ENCODE measurements around the gene CCL26.
"Not testable (repeated sequence)": the region's sequence is repeated elsewhere in the genome, so short reads cannot be mapped to it uniquely, and the experiment has no call there.

The CCL26 gene

DNA sequence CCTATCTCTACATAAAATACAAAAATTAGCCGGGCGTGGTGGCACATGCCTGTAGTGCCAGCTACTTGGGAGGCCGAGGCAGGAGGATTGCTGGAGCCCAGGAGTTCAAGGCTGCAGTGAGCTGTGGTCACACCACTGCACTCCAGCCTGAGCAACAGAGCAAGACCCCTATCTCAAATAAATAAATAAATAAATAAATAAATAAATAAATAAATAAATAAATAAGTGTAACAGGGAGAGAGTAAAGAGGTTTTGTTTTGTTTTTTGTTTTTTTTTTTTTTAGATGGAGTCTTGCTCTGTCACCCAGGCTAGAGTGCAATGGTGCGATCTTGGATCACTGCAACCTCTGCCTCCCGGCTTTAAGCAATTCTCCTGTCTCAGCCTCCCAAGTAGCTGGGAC is 20.6 kb upstream of the CCL26 start:
- DNase-seq (ENCODE audit: low read depth): not testable (repeated sequence)

DNA sequence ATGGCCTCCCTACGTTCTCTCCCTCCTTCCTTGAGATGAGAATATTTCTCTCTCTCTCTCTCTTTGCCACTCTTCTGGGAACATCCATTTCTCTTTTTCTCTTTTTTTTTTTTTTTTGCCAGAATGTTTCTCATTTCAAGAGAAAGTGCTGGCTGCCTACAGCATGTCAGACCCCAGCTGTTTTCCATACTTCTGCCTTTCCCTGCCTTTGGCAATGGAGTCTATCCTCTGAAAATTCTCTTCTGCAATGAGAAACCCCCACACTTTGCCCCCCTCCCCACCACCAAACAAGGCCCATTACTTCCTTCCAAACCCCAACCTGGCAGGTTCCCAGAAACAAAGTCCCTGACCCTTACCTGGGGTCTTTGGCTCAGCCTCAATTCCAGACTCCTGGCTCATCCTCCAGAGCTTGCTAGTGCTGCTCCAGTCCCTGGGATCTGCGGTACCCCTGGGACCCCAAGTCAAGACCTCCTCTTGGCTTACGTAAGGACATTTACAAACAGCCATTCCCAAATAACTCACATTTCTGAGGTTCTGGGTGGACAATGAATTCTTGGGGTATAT is 17.4 kb upstream of the CCL26 start:
- no peak for DNase-seq (ENCODE audit: low read depth)

DNA sequence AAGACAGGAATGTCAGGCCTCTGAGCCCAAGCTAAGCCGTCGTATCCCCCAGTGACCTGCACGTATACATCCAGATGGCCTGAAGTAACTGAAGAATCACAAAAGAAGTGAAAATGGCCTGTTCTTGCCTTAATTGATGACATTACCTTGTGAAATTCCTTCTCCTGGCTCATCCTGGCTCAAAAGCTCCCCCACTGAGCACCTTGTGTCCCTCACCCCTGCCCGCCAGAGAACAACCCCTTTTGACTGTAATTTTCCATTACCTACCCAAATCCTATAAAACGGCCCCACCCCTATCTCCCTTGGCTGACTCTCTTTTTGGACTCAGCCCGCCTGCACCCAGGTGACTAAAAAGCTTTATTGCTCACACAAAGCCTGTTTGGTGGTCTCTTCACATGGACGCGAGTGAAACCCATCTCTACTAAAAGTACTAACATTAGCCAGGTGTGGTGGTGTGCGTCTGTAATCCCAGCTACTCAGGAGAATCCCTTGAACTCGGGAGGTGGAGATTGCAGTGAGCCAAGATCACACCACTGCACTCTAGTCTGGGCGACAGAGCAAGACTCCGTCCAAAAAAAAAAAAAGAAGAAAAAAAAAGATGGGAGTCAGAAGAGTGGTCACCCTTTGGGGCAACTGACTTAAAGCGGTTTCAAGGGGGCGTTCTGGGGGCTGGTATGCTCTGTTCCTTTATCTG is 16.3 kb upstream of the CCL26 start:
- not testable (repeated sequence) for DNase-seq (ENCODE audit: low read depth)

- DNase-seq (ENCODE audit: low read depth): not testable (repeated sequence)
These were observed 11.0 kb upstream of the CCL26 start for GRCh38 chr7:75783058-75783457.

- not testable (repeated sequence) for DNase-seq (ENCODE audit: low read depth)
These were observed 8.7 kb upstream of the CCL26 start for GRCh38 chr7:75780647-75781273.

GRCh38 chr7:75779516-75779915 is 7.5 kb upstream of the CCL26 start:
- not testable (repeated sequence) for DNase-seq (ENCODE audit: low read depth)

- not testable (repeated sequence) for DNase-seq (ENCODE audit: low read depth)
These were observed 7.0 kb upstream of the CCL26 start for GRCh38 chr7:75779035-75779434.

GRCh38 chr7:75776295-75776971 is 4.4 kb upstream of the CCL26 start:
- DNase-seq (ENCODE audit: low read depth): peak; percentile 32

DNA sequence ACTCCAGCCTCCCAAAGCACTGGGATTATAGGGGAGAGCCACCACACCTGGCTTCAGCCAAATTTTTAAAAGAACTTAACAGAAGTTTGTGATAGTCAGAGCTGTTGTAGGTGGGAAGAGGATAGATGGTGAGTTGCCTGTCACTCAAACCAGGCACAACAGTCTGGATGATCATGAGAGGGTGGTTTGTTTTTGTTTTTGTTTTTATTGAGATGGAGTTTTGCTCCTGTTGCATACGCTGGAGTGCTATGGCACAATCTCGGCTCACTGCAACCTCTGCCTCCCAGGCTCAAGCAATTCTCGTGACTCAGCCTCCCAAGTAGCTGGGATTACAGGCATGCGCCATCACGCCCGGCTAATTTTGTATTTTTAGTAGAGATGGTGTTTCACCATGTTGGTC is 1.9 kb upstream of the CCL26 start:
- DNase-seq (ENCODE audit: low read depth): not testable (repeated sequence)

- no peak for DNase-seq (ENCODE audit: low read depth)
These were observed 787 bp downstream of the CCL26 start for GRCh38 chr7:75771224-75771623.

DNA sequence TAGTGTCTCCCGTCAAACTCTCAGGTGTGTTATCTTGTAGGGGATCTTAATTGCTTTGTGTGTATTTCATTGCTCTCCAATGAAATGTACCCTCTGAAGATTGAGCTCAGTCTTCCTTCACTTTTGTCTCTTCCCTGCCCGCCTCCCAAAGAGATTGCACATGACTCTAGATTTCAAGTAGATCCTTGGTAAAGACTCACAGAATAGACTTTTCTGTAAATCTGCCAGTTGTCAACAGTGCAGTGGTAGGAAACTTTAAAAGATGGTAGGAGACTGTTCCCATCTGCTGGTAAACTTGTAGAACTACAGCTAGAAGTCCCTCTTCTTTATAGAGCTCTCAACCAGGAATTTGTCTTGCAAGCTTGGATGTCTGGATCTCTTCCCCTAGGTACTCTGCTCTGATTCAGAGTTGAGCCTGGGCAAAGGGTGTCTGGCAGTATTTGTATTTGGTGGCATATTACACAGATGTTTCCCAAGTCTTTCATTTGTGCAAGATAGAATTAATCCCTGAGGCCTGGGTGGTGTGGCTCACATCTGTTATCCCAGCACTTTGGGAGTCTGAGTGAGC is 9.6 kb downstream of the CCL26 start:
- DNase-seq (ENCODE audit: low read depth): no peak

DNA sequence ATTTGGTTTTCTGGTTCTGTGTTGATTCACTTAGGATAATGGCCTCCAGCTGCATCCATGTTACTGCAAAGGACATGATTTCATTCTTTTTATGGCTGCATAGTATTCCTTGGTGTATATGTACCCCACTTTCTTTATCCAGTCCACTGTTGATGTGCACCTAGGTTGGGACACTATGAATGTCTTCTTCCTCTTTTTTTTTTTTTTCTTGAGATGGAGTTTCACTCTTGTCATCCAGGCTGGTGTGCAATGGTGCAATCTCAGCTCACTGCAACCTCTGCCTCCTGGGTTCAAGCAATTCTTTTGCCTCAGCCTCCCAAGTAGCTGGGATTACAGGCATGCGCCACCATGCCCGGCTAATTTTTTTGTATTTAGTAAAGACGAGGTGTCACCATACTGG is 10.2 kb downstream of the CCL26 start:
- not testable (repeated sequence) for DNase-seq (ENCODE audit: low read depth)

GRCh38 chr7:75758491-75758890 is 13.5 kb downstream of the CCL26 start:
- DNase-seq (ENCODE audit: low read depth): no peak

DNA sequence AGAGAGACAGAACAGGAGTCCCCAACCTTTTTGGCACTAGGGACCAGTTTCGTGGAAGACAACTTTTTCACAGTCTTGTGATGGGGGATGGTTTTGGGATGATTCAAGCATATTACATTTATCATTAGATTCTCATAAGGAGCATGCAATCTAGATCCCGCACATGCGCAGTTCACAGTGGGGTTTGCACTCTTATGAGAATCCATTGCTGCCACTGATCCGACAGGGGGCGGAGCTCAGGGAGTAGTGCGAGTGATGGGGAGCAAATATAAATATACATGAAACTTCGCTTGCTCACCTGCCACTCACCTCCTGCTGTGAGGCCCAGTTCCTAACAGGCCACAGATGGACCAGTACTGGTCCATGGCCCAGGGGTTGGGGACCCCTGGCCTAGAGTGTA is 14.2 kb downstream of the CCL26 start:
- DNase-seq (ENCODE audit: low read depth): no peak

DNA sequence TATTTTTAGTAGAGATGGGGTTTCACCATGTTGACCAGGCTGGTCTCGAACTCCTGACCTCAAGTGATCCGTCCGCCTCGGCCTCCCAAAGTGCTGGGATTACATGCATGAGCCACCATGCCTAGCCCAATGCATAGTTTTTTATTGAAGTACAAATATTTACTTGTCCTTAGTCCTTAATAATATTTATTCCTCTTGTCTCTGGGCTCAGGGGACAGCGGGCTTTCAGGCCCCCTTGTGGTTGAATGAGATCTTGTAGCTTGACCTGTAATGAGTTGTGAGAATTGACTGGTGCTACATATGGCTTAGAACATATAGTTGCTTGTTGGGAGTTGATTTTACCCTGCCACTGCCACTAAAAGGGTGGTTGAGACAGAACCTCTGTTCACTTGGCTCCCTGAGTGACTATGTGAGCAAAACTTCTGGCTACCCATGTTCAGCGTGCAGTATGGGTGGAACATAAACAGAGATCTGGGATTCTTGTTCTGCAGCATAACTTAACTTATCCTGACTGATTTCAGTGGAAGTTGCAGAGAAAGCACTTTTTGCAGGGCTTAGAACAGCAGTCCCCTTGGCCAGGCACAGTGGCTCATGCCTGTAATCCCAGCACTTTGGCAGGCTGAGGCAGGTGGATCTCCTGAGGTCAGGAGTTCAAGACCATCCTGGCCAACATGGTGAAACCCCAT is 14.9 kb downstream of the CCL26 start:
- DNase-seq (ENCODE audit: low read depth): no peak

- no peak for DNase-seq (ENCODE audit: low read depth)
These were observed 15.6 kb downstream of the CCL26 start for GRCh38 chr7:75756206-75756990.

DNA sequence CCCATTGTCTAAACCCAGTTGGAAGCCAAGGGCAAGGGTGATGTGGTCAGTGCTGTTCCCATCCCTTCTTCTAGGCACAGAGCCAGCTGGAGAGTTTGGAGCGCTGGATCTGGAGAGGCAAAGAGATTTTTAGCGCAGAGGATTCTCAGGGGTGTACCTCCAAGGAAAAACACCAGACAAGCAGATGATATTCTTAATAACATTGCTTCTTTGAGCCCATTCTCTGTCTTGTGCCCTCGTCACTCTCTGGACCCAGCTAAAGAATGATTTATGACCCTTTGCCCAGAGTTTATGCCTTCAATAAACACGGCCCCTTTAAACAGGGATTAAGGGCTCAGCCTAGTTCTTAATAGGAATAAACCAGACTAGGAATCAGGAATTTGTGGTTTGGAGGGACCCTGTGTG is 28.6 kb downstream of the CCL26 start:
- DNase-seq (ENCODE audit: low read depth): no peak

DNA sequence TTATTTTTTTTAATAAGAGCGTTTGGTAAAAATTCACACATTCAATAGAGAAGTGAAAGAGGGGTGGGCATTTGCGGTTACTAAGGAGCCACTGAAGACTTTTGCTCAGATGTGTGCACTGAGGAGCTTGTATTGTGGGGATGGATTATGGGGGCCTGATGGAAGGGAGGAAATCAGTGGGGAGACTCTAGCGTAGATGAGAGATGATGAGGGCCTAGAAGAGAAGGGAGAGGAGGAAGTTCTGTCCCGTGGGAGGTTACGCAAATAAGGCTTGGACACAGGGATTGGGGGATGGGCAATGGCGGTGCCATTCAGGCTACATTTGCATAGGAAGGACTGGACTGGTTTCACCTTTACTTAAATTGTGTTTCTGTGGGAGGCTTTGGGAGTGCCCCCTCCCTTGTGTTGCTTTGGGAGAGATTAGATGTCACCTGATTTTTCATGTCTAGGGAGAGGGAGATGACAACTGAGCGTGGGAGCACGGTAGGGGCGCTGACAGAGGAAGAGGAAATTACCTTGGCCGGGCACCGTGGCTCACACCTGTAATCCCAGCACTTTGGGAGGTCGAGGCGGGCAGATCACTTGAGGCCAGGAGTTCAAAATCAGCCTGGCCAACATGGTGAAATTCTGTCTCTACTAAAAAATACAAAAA is 31.0 kb downstream of the CCL26 start:
- DNase-seq (ENCODE audit: low read depth): no peak

DNA sequence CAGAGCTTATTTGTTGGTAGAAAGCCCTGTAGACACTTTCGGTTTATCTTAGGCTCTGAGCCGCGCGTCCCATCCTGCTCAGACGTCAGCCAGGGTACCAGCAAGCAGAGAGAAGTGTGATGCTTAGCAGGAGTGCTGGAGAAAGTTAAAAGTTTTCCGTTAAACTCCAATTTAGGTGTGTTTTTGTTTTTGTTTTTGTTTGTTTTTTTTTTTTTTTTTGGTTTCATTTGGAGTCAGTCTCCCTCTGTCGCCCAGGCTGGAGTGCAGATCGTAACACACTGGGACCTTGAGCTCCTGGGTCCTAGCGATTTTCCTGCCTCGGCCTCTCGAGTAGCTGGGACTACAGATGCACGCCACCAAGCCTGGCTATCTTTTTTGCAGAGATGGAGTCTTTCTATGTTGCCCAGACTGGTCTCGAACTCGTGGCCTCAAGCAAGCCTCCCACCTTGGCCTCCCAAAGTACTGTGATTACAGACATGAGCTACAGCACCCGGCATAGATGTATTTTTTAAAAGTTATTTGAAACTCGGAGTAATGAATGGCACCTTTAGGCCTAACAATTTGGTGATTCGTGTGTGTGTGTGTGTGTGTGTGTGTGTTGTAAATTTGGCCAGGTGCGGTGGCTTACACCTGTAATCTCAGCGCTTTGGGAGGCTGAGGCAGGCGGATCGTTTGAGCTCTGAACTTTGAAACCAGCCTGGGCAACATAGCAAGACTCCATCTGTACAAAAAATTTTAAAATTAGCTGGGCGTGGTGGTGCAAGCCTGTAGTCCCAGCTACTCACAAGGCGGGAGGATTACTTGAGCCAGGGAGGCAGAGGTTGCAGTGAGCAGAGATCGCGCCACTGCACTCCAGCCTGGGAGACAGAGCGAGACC is 32.0 kb downstream of the CCL26 start:
- DNase-seq (ENCODE audit: low read depth): no peak

All from activated gamma-delta T cell treated with anti-CD3 and anti-CD28 coated beads, Interleukin-2, amount 50 U/mL, for 16 hours (primary cell).